RPMI7951 (cell line): ENCODE measurements around the gene SEMA4D. TPM values are rescaled to one million over a fixed set of nuclear protein-coding genes. Genes with fewer than 3 reads are reported as not detected.
"Not testable (repeated sequence)": the region's sequence is repeated elsewhere in the genome, so short reads cannot be mapped to it uniquely, and the experiment has no call there.

Experiments used
- DNase-seq: peaks from one replicate; pipeline ENCODE4 v3.0.0-alpha.2; 2012; ENCODE audit warnings: low read depth
- total RNA-seq: library from RNA; depleted of rRNA; stranded (reverse); fragments of >200 nt; shearing (Covaris generic); gene quantifications from 2 replicates; pipeline ENCODE4 v1.2.3, GENCODE V29; 2014

SEMA4D gene
- total RNA-seq, 1 experiment from 2014 or later, result 0.12 TPM

GRCh38 chr9:89353989-89354388 lies 143.9 kb downstream of the SEMA4D start:
- DNase-seq, result no peak

GRCh38 chr9:89352874-89353649 lies 144.9 kb downstream of the SEMA4D start:
- DNase-seq, result no peak

GRCh38 chr9:89352451-89352850 lies 145.5 kb downstream of the SEMA4D start:
- DNase-seq, result no peak

GRCh38 chr9:89351584-89352300 lies 146.2 kb downstream of the SEMA4D start:
- DNase-seq, result no peak

- no peak for DNase-seq
These were observed 146.8 kb downstream of the SEMA4D start for GRCh38 chr9:89350988-89351557.

- no peak for DNase-seq
These were observed 148.3 kb downstream of the SEMA4D start for GRCh38 chr9:89349607-89350006.

GRCh38 chr9:89347651-89348050 lies 150.3 kb downstream of the SEMA4D start:
- DNase-seq, result no peak

GRCh38 chr9:89346696-89347095 lies 151.2 kb downstream of the SEMA4D start:
- no peak for DNase-seq

- no peak for DNase-seq
These were observed 152.4 kb downstream of the SEMA4D start for GRCh38 chr9:89345476-89345875.

GRCh38 chr9:89343812-89344211 lies 154.1 kb downstream of the SEMA4D start:
- not testable (repeated sequence) for DNase-seq

- no peak for DNase-seq
These were observed 155.0 kb downstream of the SEMA4D start for GRCh38 chr9:89342948-89343347.

GRCh38 chr9:89342213-89342612 lies 155.7 kb downstream of the SEMA4D start:
- no peak for DNase-seq

- DNase-seq, result no peak
These were observed 157.6 kb downstream of the SEMA4D start for GRCh38 chr9:89340332-89340731.

GRCh38 chr9:89339807-89340206 lies 158.1 kb downstream of the SEMA4D start:
- no peak for DNase-seq

- DNase-seq, result no peak
These were observed 167.4 kb downstream of the SEMA4D start for GRCh38 chr9:89330513-89330912.

GRCh38 chr9:89329917-89330316 lies 168.0 kb downstream of the SEMA4D start:
- no peak for DNase-seq

GRCh38 chr9:89328064-89328463 lies 169.8 kb downstream of the SEMA4D start:
- DNase-seq, result no peak

GRCh38 chr9:89325733-89326132 lies 172.2 kb downstream of the SEMA4D start:
- no peak for DNase-seq

GRCh38 chr9:89323390-89323789 lies 174.5 kb downstream of the SEMA4D start:
- peak; percentile 35 for DNase-seq

- peak; percentile 26 for DNase-seq
These were observed 178.7 kb downstream of the SEMA4D start for GRCh38 chr9:89319015-89319905.

- DNase-seq, result peak; percentile 95
These were observed 179.5 kb downstream of the SEMA4D start, which contains the start of gene SECISBP2 for GRCh38 chr9:89318123-89319014. Gene SECISBP2, plus strand, starts transcription at chr9:89318500. Its CDS starts 77 bp downstream, at chr9:89318577.
